KOPT-K1 (cell line): ENCODE measurements around the gene SYNGAP1.
"Not testable (repeated sequence)": the region's sequence is repeated elsewhere in the genome, so short reads cannot be mapped to it uniquely, and the experiment has no call there.

Experiments used
- H3K27ac ChIP-seq: fragments of 200-600 bp; sonication (generic); 2 replicates; pipeline ENCODE4 v1.5.1; 2016; ENCODE audit warnings: antibody characterized with exemption, mild to moderate bottlenecking, low read depth, low read length; ENCODE audit not compliant: poor library complexity, severe bottlenecking
- H3K36me3 ChIP-seq: fragments of 200-600 bp; sonication (generic); 2 replicates; pipeline ENCODE4 v1.5.1; 2017; ENCODE audit warnings: antibody characterized with exemption, mild to moderate bottlenecking, low read length, moderate library complexity; ENCODE audit not compliant: insufficient read depth
- H3K9me3 ChIP-seq: fragments of 200-600 bp; sonication (generic); 2 replicates; pipeline ENCODE4 v1.5.1; 2017; ENCODE audit warnings: antibody characterized with exemption, low read length, mild to moderate bottlenecking; ENCODE audit not compliant: insufficient read depth, poor library complexity, severe bottlenecking

Gene SYNGAP1

GRCh38 chr6:33419580-33420490, at the start of gene SYNGAP1:
SYNGAP1 (plus strand) TSS chr6:33420065; CDS start chr6:33420265, 200 bp downstream.
- no peaks in the 10 kb centered on the region for H3K9me3 ChIP-seq
- peaks cover 32% of the 10 kb centered on the region for H3K36me3 ChIP-seq
- peak within 1 kb of the TSS; percentile 93 for H3K27ac ChIP-seq

- H3K27ac ChIP-seq, H3K36me3 ChIP-seq, H3K9me3 ChIP-seq: not testable (repeated sequence)
Observed at GRCh38 chr6:33371901-33372300, 48.0 kb upstream of the SYNGAP1 start.

GRCh38 chr6:33372526-33373123, 47.2 kb upstream of the SYNGAP1 start:
- H3K27ac ChIP-seq, result no peak overlapping the region
- H3K36me3 ChIP-seq, result no peaks in the 10 kb centered on the region
- no peaks in the 10 kb centered on the region for H3K9me3 ChIP-seq

- H3K36me3 ChIP-seq, result no peaks in the 10 kb centered on the region
- H3K9me3 ChIP-seq, result no peaks in the 10 kb centered on the region
- H3K27ac ChIP-seq, result no peak overlapping the region
Observed at GRCh38 chr6:33373960-33374910, 45.6 kb upstream of the SYNGAP1 start.

GRCh38 chr6:33375143-33375671, 44.7 kb upstream of the SYNGAP1 start:
- Histone ChIP-seq H3K36me3 (no peaks in the 10 kb centered on the region), H3K27ac (no peak overlapping the region), H3K9me3 (no peaks in the 10 kb centered on the region)

- Histone ChIP-seq H3K9me3 (no peaks in the 10 kb centered on the region), H3K27ac (no peak overlapping the region), H3K36me3 (no peaks in the 10 kb centered on the region)
Observed at GRCh38 chr6:33377171-33377570, 42.7 kb upstream of the SYNGAP1 start.

GRCh38 chr6:33379184-33379583, 40.7 kb upstream of the SYNGAP1 start:
- H3K36me3 ChIP-seq, H3K9me3 ChIP-seq, H3K27ac ChIP-seq: not testable (repeated sequence)

- Histone ChIP-seq H3K9me3 (no peaks in the 10 kb centered on the region), H3K36me3 (no peaks in the 10 kb centered on the region), H3K27ac (no peak overlapping the region)
Observed at GRCh38 chr6:33380272-33380981, 39.4 kb upstream of the SYNGAP1 start.

- Histone ChIP-seq H3K27ac (no peak overlapping the region), H3K9me3 (no peaks in the 10 kb centered on the region), H3K36me3 (no peaks in the 10 kb centered on the region)
Observed at GRCh38 chr6:33383427-33384185, 36.3 kb upstream of the SYNGAP1 start.

GRCh38 chr6:33384581-33385020, 35.3 kb upstream of the SYNGAP1 start:
- no peak overlapping the region for H3K27ac ChIP-seq
- H3K9me3 ChIP-seq, result no peaks in the 10 kb centered on the region
- no peaks in the 10 kb centered on the region for H3K36me3 ChIP-seq

GRCh38 chr6:33390173-33390572, 29.7 kb upstream of the SYNGAP1 start:
- no peak overlapping the region for H3K27ac ChIP-seq
- no peaks in the 10 kb centered on the region for H3K9me3 ChIP-seq
- peaks cover 15% of the 10 kb centered on the region for H3K36me3 ChIP-seq

- H3K36me3 ChIP-seq, result peaks cover 22% of the 10 kb centered on the region
- peak overlapping the region; percentile 98 for H3K27ac ChIP-seq
- H3K9me3 ChIP-seq, result no peaks in the 10 kb centered on the region
Observed at GRCh38 chr6:33390767-33391277, 29.0 kb upstream of the SYNGAP1 start.

- H3K36me3 ChIP-seq, result peaks cover 28% of the 10 kb centered on the region
- no peaks in the 10 kb centered on the region for H3K9me3 ChIP-seq
- H3K27ac ChIP-seq, result peak within 1 kb of the TSS; percentile 98
Observed at GRCh38 chr6:33391278-33391921, 28.5 kb upstream of the SYNGAP1 start, which contains the start of gene KIFC1. KIFC1 (plus strand) TSS chr6:33391823; CDS start chr6:33391986, 163 bp downstream.
